ENCODE results near the gene LRRFIP1. TPM values are rescaled to one million over a fixed set of nuclear protein-coding genes. Genes with fewer than 3 reads are reported as not detected.
"Not testable (repeated sequence)": the region's sequence is repeated elsewhere in the genome, so short reads cannot be mapped to it uniquely, and the experiment has no call there.

LRRFIP1 gene
- total RNA-seq, 1 donor from 2014 or later, result 40.7 TPM

GRCh38 chr2:237666606-237667005 is 39.2 kb downstream of the LRRFIP1 start:
- TF ChIP-seq EZH2 (IDR thresholded peaks at IDR 0.05) (no peak), EZH2phosphoT487 (IDR thresholded peaks at IDR 0.05) (no peak)
- TF ChIP-seq, protein P1, sequence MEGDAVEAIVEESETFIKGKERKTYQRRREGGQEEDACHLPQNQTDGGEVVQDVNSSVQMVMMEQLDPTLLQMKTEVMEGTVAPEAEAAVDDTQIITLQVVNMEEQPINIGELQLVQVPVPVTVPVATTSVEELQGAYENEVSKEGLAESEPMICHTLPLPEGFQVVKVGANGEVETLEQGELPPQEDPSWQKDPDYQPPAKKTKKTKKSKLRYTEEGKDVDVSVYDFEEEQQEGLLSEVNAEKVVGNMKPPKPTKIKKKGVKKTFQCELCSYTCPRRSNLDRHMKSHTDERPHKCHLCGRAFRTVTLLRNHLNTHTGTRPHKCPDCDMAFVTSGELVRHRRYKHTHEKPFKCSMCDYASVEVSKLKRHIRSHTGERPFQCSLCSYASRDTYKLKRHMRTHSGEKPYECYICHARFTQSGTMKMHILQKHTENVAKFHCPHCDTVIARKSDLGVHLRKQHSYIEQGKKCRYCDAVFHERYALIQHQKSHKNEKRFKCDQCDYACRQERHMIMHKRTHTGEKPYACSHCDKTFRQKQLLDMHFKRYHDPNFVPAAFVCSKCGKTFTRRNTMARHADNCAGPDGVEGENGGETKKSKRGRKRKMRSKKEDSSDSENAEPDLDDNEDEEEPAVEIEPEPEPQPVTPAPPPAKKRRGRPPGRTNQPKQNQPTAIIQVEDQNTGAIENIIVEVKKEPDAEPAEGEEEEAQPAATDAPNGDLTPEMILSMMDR (IDR thresholded peaks at IDR 0.05), result no peak
- H3K27me3 ChIP-seq, result no peaks in the 10 kb centered on the region
- Mint-ChIP-seq H3K27ac (peak overlapping the region; percentile 55), H3K36me3 (peaks cover 3% of the 10 kb centered on the region), H3K9me3 (no peaks in the 10 kb centered on the region), H3K27me3 (ENCODE audit: insufficient read depth, low read depth) (peaks cover 18% of the 10 kb centered on the region), H3K4me1 (peaks cover 81% of the 10 kb centered on the region), H3K4me3 (no peak overlapping the region)
- no peak overlapping the region for H3K4me3 ChIP-seq
- H2AFZ ChIP-seq (replicated peaks), result no peak overlapping the region
- H3K9me3 ChIP-seq (ENCODE audit: low read depth), result no peaks in the 10 kb centered on the region
- no peak overlapping the region for H3K4me2 ChIP-seq
- H3K9ac ChIP-seq, result no peak overlapping the region
- no peaks in the 10 kb centered on the region for H3F3A ChIP-seq (ENCODE audit: low read depth)
- no peaks in the 10 kb centered on the region for H3K79me2 ChIP-seq (ENCODE audit: low read depth)
- no peak for DNase-seq (ENCODE audit: low spot score)
- no peak overlapping the region for H3K27ac ChIP-seq
- H3K36me3 ChIP-seq, result no peaks in the 10 kb centered on the region
- H3K4me1 ChIP-seq, result peaks cover 12% of the 10 kb centered on the region
- peaks cover 20% of the 10 kb centered on the region for H4K20me1 ChIP-seq (ENCODE audit: low read depth)

DNA sequence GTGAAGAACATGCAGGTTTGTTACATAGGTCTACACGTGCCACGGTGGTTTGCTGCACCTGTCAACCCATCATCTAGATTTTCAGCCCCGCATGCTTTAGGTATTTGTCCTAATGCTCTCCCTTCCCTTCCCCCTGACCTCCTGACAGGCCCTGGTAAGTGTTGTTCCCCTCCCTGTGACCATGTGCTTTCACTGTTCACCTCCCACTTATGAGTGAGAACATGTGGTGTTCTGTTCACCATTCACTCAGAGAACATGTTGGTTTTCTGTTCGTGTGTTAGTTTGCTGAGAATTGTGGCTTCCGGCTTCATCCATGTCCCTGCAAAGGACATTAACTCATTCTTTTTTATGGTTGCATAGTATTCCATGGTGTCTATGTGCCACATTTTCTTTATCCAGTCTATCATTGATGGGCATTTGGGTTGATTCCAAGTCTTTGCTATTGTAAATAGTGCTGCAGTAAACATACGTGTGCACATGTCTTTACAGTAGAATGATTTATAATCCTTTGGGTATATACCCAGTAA is 39.7 kb downstream of the LRRFIP1 start:
- not testable (repeated sequence) for DNase-seq (ENCODE audit: low spot score); H3K27me3 ChIP-seq; H2AFZ ChIP-seq (replicated peaks); H3K4me2 ChIP-seq; H3K79me2 ChIP-seq (ENCODE audit: low read depth); H3F3A ChIP-seq (ENCODE audit: low read depth); H3K27ac ChIP-seq; H3K9ac ChIP-seq; H3K9me3 ChIP-seq (ENCODE audit: low read depth); H3K36me3 Mint-ChIP-seq; H3K9me3 Mint-ChIP-seq; H3K36me3 ChIP-seq; H3K4me3 Mint-ChIP-seq; H3K4me3 ChIP-seq
- peaks cover 20% of the 10 kb centered on the region for H4K20me1 ChIP-seq (ENCODE audit: low read depth)
- Mint-ChIP-seq H3K4me1 (peaks cover 79% of the 10 kb centered on the region), H3K27me3 (ENCODE audit: insufficient read depth, low read depth) (peaks cover 21% of the 10 kb centered on the region), H3K27ac (peak overlapping the region; percentile 55)
- peaks cover 12% of the 10 kb centered on the region for H3K4me1 ChIP-seq

- no peak for TF ChIP-seq EZH2phosphoT487 (IDR thresholded peaks at IDR 0.05)
- Mint-ChIP-seq H3K27ac (peak overlapping the region; percentile 64), H3K4me1 (peaks cover 76% of the 10 kb centered on the region), H3K4me3 (no peak overlapping the region), H3K36me3 (peaks cover 3% of the 10 kb centered on the region), H3K27me3 (ENCODE audit: insufficient read depth, low read depth) (peaks cover 17% of the 10 kb centered on the region), H3K9me3 (no peaks in the 10 kb centered on the region)
- H3K9me3 ChIP-seq (ENCODE audit: low read depth), result no peaks in the 10 kb centered on the region
- no peaks in the 10 kb centered on the region for H3K36me3 ChIP-seq
- no peak for DNase-seq (ENCODE audit: low spot score)
- H3K4me3 ChIP-seq, result no peak overlapping the region
- no peaks in the 10 kb centered on the region for H3F3A ChIP-seq (ENCODE audit: low read depth)
- H2AFZ ChIP-seq (replicated peaks), result no peak overlapping the region
- H4K20me1 ChIP-seq (ENCODE audit: low read depth), result peaks cover 18% of the 10 kb centered on the region
- H3K27ac ChIP-seq, result no peak overlapping the region
- no peak overlapping the region for H3K9ac ChIP-seq
- no peaks in the 10 kb centered on the region for H3K79me2 ChIP-seq (ENCODE audit: low read depth)
- peaks cover 12% of the 10 kb centered on the region for H3K4me1 ChIP-seq
- H3K4me2 ChIP-seq, result no peak overlapping the region
- no peaks in the 10 kb centered on the region for H3K27me3 ChIP-seq
These were observed 40.5 kb downstream of the LRRFIP1 start for GRCh38 chr2:237667893-237668292.

DNA sequence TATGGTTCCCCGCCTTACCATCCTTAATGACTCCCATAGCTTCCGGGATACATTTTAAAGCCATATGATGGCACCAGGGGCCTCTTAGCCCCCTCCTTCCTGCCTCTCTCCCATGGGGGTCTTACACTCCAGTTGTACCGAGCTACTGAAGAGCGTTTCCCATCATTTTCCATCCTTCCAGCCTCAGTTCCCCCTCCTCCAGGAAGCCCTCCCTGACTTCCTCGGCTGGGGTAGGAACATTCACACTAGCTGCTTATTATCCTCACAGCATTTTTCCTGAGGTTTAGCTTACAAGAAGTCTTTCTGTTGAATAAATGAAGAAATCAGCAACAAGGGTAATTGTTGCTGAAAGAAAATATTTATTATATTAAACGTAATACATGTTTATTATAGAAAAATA is 41.1 kb downstream of the LRRFIP1 start:
- no peak overlapping the region for H3K4me2 ChIP-seq
- Mint-ChIP-seq H3K27me3 (ENCODE audit: insufficient read depth, low read depth) (peaks cover 16% of the 10 kb centered on the region), H3K9me3 (no peaks in the 10 kb centered on the region), H3K36me3 (peaks cover 3% of the 10 kb centered on the region), H3K4me1 (peaks cover 74% of the 10 kb centered on the region), H3K27ac (peak overlapping the region; percentile 64), H3K4me3 (no peak overlapping the region)
- H3K9ac ChIP-seq, result no peak overlapping the region
- no peaks in the 10 kb centered on the region for H3K9me3 ChIP-seq (ENCODE audit: low read depth)
- DNase-seq (ENCODE audit: low spot score), result no peak
- no peak overlapping the region for H3K4me3 ChIP-seq
- no peak overlapping the region for H3K27ac ChIP-seq
- no peak overlapping the region for H2AFZ ChIP-seq (replicated peaks)
- no peaks in the 10 kb centered on the region for H3K36me3 ChIP-seq
- H3K27me3 ChIP-seq, result no peaks in the 10 kb centered on the region
- peaks cover 16% of the 10 kb centered on the region for H4K20me1 ChIP-seq (ENCODE audit: low read depth)
- H3K4me1 ChIP-seq, result peaks cover 14% of the 10 kb centered on the region
- no peaks in the 10 kb centered on the region for H3F3A ChIP-seq (ENCODE audit: low read depth)
- H3K79me2 ChIP-seq (ENCODE audit: low read depth), result no peaks in the 10 kb centered on the region
- TF ChIP-seq EZH2phosphoT487 (IDR thresholded peaks at IDR 0.05) (no peak), EZH2 (IDR thresholded peaks at IDR 0.05) (no peak)
- TF ChIP-seq, protein P1 (IDR thresholded peaks at IDR 0.05), result no peak

Measured in neural progenitor cell (in vitro differentiated cells).